H9 (cell line): ENCODE results near the gene ASPM. TPM values are rescaled to one million over a fixed set of nuclear protein-coding genes. Genes with fewer than 3 reads are reported as not detected.

Experiments used
- DNase-seq: peaks from one replicate; pipeline ENCODE4 v3.0.0-alpha.2; 2017
- H2AFZ ChIP-seq: one replicate; pipeline ENCODE4 v1.6.1; 2013; ENCODE audit warnings: mild to moderate bottlenecking, low read length, control low read depth, moderate library complexity
- H2AK5ac ChIP-seq: 2 replicates; pipeline ENCODE4 v1.6.1; 2013; ENCODE audit warnings: low read length, control low read depth, mixed read lengths; ENCODE audit not compliant: insufficient read length
- H2BK120ac ChIP-seq: one replicate; pipeline ENCODE4 v1.6.1; 2013; ENCODE audit warnings: low read depth, mild to moderate bottlenecking, low read length, control low read depth, inconsistent platforms; ENCODE audit not compliant: poor library complexity, severe bottlenecking
- H2BK12ac ChIP-seq: 2 replicates; pipeline ENCODE4 v1.6.1; 2013; ENCODE audit warnings: low read length, control low read depth, mixed read lengths, low read depth; ENCODE audit not compliant: insufficient read length
- H2BK15ac ChIP-seq: 2 replicates; pipeline ENCODE4 v1.6.1; 2013; ENCODE audit warnings: low read depth, low read length, control low read depth
- H2BK20ac ChIP-seq: one replicate; pipeline ENCODE4 v1.6.1; 2013; ENCODE audit warnings: low read depth, mild to moderate bottlenecking, low read length, control low read depth, inconsistent platforms; ENCODE audit not compliant: poor library complexity, severe bottlenecking
- H2BK5ac ChIP-seq: 2 replicates; pipeline ENCODE4 v1.6.1; 2013; ENCODE audit warnings: low read length, control low read depth, mixed read lengths; ENCODE audit not compliant: insufficient read length
- H3K14ac ChIP-seq: 2 replicates; pipeline ENCODE4 v1.6.1; 2013; ENCODE audit warnings: low read length, control low read depth; ENCODE audit not compliant: insufficient read depth
- H3K18ac ChIP-seq: 2 replicates; pipeline ENCODE4 v1.6.1; 2013; ENCODE audit warnings: low read depth, mild to moderate bottlenecking, mixed read lengths, low read length, control low read depth; ENCODE audit not compliant: insufficient read length
- H3K23ac ChIP-seq: 2 replicates; pipeline ENCODE4 v1.6.1; 2013; ENCODE audit warnings: low read length, control low read depth, mixed read lengths, low read depth; ENCODE audit not compliant: insufficient read length
- H3K23me2 ChIP-seq: 2 replicates; pipeline ENCODE4 v1.6.1; 2013; ENCODE audit warnings: low read depth, mild to moderate bottlenecking, mixed read lengths, low read length, control low read depth; ENCODE audit not compliant: insufficient read length, poor library complexity, severe bottlenecking
- H3K27ac ChIP-seq: 2 replicates; pipeline ENCODE4 v1.5.1; 2013; ENCODE audit warnings: low read length, control low read depth, mixed read lengths, low read depth; ENCODE audit not compliant: insufficient read length
- H3K27me3 ChIP-seq: 2 replicates; pipeline ENCODE4 v1.6.1; 2013; ENCODE audit warnings: low read length, control low read depth, inconsistent platforms; ENCODE audit not compliant: insufficient read depth
- H3K4ac ChIP-seq: 2 replicates; pipeline ENCODE4 v1.6.1; 2013; ENCODE audit warnings: low read depth, mild to moderate bottlenecking, control low read depth, inconsistent platforms, low read length, moderate library complexity
- H3K4me1 ChIP-seq: 2 replicates; pipeline ENCODE4 v1.6.1; 2013; ENCODE audit warnings: low read length, control low read depth, inconsistent platforms; ENCODE audit not compliant: insufficient read depth
- H3K4me2 ChIP-seq: 2 replicates; pipeline ENCODE4 v1.6.1; 2013; ENCODE audit warnings: low read length, control low read depth, mixed read lengths; ENCODE audit not compliant: insufficient read length, insufficient read depth
- H3K56ac ChIP-seq: 2 replicates; pipeline ENCODE4 v1.6.1; 2013; ENCODE audit warnings: low read depth, mild to moderate bottlenecking, mixed read lengths, low read length, control low read depth; ENCODE audit not compliant: insufficient read length
- H3K79me1 ChIP-seq: 2 replicates; pipeline ENCODE4 v1.6.1; 2013; ENCODE audit warnings: low read depth, mild to moderate bottlenecking, moderate library complexity, low read length, control low read depth, inconsistent platforms; ENCODE audit not compliant: insufficient read depth, poor library complexity, severe bottlenecking
- H3K79me2 ChIP-seq: 2 replicates; pipeline ENCODE4 v1.6.1; 2013; ENCODE audit warnings: low read length, control low read depth, inconsistent platforms; ENCODE audit not compliant: insufficient read depth
- H3K9ac ChIP-seq: 2 replicates; pipeline ENCODE4 v1.6.1; 2013; ENCODE audit warnings: low read length, control low read depth, mixed read lengths; ENCODE audit not compliant: insufficient read length; ENCODE audit errors: extremely low read depth
- H3K9me3 ChIP-seq: one replicate; pipeline ENCODE4 v1.6.1; 2013; ENCODE audit warnings: low read depth, low read length, inconsistent platforms; ENCODE audit not compliant: control insufficient read depth
- H3T11ph ChIP-seq: one replicate; pipeline ENCODE4 v1.6.1; 2013; ENCODE audit warnings: mild to moderate bottlenecking, low read length, control low read depth, inconsistent platforms
- H4K20me1 ChIP-seq: one replicate; pipeline ENCODE4 v1.6.1; 2013; ENCODE audit not compliant: control insufficient read depth, insufficient read length, insufficient read depth
- H4K5ac ChIP-seq: 2 replicates; pipeline ENCODE4 v1.6.1; 2013; ENCODE audit warnings: low read depth, mild to moderate bottlenecking, mixed read lengths, low read length, control low read depth; ENCODE audit not compliant: insufficient read length
- H4K8ac ChIP-seq: replicated peaks from 2 replicates; pipeline ENCODE4 v1.6.1; 2013; ENCODE audit warnings: low read length, control low read depth, mixed read lengths, low read depth; ENCODE audit not compliant: insufficient read length
- H4K91ac ChIP-seq: 2 replicates; pipeline ENCODE4 v1.6.1; 2013; ENCODE audit warnings: low read depth, mild to moderate bottlenecking, moderate library complexity, mixed read lengths, low read length, control low read depth; ENCODE audit not compliant: insufficient read length
- H3K27ac Mint-ChIP-seq, 3 experiments: 2 replicates in 2 of 3; 3 replicates in 1 of 3; pipeline ENCODE4 v1.8.0; 2020 to 2021; ENCODE audit warnings: mixed read lengths in 3 of 3, mild to moderate bottlenecking in 1 of 3, moderate library complexity in 1 of 3
- H3K27me3 Mint-ChIP-seq: 2 replicates; pipeline ENCODE4 v1.8.0; 2021; ENCODE audit warnings: low read depth, mild to moderate bottlenecking, moderate library complexity, mixed read lengths
- H3K36me3 Mint-ChIP-seq, 3 experiments: 2 replicates in 2 of 3; 3 replicates in 1 of 3; pipeline ENCODE4 v1.8.0; 2020 to 2021; ENCODE audit warnings: low read depth in 3 of 3, mixed read lengths in 3 of 3; ENCODE audit not compliant: insufficient read depth in 1 of 3
- H3K4me1 Mint-ChIP-seq, 2 experiments: 2 replicates each; pipeline ENCODE4 v1.8.0; 2020; ENCODE audit warnings: mixed read lengths in 2 of 2
- H3K4me3 Mint-ChIP-seq, 2 experiments: 2 replicates in 1 of 2; 3 replicates in 1 of 2; pipeline ENCODE4 v1.8.0; 2020 to 2021; ENCODE audit warnings: mild to moderate bottlenecking in 2 of 2, mixed read lengths in 2 of 2, moderate library complexity in 1 of 2
- H3K9me3 Mint-ChIP-seq, 2 experiments: 2 replicates in 1 of 2; 3 replicates in 1 of 2; pipeline ENCODE4 v1.8.0; 2020; ENCODE audit warnings: mild to moderate bottlenecking in 2 of 2, mixed read lengths in 2 of 2, moderate library complexity in 1 of 2
- WGBS: extraction: QIAGEN DNeasy Blood & Tissue Kit; methylation state at CpG from one replicate; pipeline ENCODE4 v1.1.7; 2013; ENCODE audit warnings: missing lambda C conversion rate, low lambda C conversion rate, mixed read lengths; ENCODE audit not compliant: insufficient read length; ENCODE audit errors: extremely low coverage; 5-methylcytosine and 5-hydroxymethylcytosine counted together
- total RNA-seq: library from RNA; stranded (reverse); gene quantifications from 2 replicates; pipeline ENCODE4 v1.2.1, GENCODE V29; 2021
- TF ChIP-seq, protein P1 (sequence below): fragments of 200-600 bp; sonication (generic); conservative IDR thresholded peaks from 3 replicates; pipeline ENCODE4 v1.8.0; 2021; ENCODE audit warnings: antibody characterized with exemption, mild to moderate bottlenecking

Gene ASPM
- total RNA-seq, 1 experiment from 2014 or later, result 34.9 TPM

GRCh38 chr1:197152662-197153061 lies 6.2 kb upstream of the ASPM start:
- Histone ChIP-seq H3K9me3 (no peaks in the 10 kb centered on the region), H3K4me1 (no peaks in the 10 kb centered on the region), H2BK20ac (no peak overlapping the region), H2BK15ac (no peak overlapping the region), H3T11ph (no peak overlapping the region), H3K56ac (no peak overlapping the region), H3K79me2 (no peaks in the 10 kb centered on the region), H3K23ac (no peak overlapping the region), H3K23me2 (no peaks in the 10 kb centered on the region), H4K91ac (no peak overlapping the region), H3K4ac (no peak overlapping the region), H3K27ac (no peak overlapping the region), H2BK12ac (no peak overlapping the region), H3K14ac (no peak overlapping the region), H3K27me3 (no peaks in the 10 kb centered on the region), H3K4me2 (no peak overlapping the region), H4K8ac (no peak overlapping the region), H4K20me1 (no peaks in the 10 kb centered on the region), H3K79me1 (no peaks in the 10 kb centered on the region), H3K18ac (no peak overlapping the region), H2BK5ac (no peak overlapping the region), H2BK120ac (no peak overlapping the region), H2AFZ (no peak overlapping the region), H4K5ac (no peak overlapping the region), H3K9ac (no peak overlapping the region), H2AK5ac (no peak overlapping the region)
- TF ChIP-seq, protein P1, sequence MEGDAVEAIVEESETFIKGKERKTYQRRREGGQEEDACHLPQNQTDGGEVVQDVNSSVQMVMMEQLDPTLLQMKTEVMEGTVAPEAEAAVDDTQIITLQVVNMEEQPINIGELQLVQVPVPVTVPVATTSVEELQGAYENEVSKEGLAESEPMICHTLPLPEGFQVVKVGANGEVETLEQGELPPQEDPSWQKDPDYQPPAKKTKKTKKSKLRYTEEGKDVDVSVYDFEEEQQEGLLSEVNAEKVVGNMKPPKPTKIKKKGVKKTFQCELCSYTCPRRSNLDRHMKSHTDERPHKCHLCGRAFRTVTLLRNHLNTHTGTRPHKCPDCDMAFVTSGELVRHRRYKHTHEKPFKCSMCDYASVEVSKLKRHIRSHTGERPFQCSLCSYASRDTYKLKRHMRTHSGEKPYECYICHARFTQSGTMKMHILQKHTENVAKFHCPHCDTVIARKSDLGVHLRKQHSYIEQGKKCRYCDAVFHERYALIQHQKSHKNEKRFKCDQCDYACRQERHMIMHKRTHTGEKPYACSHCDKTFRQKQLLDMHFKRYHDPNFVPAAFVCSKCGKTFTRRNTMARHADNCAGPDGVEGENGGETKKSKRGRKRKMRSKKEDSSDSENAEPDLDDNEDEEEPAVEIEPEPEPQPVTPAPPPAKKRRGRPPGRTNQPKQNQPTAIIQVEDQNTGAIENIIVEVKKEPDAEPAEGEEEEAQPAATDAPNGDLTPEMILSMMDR, result no peak
- Mint-ChIP-seq H3K4me1 (no peaks in the 10 kb centered on the region), H3K9me3 (no peaks in the 10 kb centered on the region; a peak in 1 of 5 replicates), H3K27me3 (no peaks in the 10 kb centered on the region), H3K27ac (0 out of 7 replicates have a peak overlapping the region, but pooled peaks of 1 of the 3 experiments have one; percentile 40), H3K4me3 (no peak overlapping the region), H3K36me3 (no peaks in the 10 kb centered on the region)
- no CpG with 5 or more reads among the region's 4 CpGs for WGBS
- no peak for DNase-seq
